ENCODE results near the gene CNN3. TPM values are rescaled to one million over a fixed set of nuclear protein-coding genes. Genes with fewer than 3 reads are reported as not detected.

Gene CNN3
- total RNA-seq = 100 to 1,000 TPM in 1 of 4 donors, 10 to 100 TPM in 3; 89.9 to 116 (median 96.2) TPM

DNA sequence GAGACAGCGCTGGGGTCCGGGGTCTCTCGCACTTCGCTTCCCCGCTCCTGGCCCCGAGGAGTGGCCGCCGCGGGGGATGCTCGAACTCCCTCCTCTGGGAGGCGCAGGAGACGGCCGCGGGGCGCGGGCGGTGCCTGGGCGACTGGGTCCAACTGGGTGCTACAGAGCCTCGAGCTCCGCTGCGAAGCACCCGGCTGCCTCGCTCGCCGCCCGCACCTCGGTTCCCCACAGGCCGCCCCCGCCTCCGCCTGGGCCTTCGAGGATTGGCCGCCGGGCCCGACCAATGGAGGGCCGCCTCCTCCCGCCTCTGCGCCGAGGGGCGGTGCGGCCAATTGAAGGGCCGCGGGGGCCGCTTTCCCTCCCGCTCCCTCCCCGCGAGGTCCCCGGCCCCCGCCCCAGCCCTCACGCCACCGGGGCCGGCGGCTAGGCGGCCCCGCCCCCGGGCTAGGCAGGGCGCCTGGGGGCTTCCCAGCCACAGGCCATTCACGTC, at the start of gene CNN3:
CNN3 (minus strand) TSS at position 196 of the 490 bp plus-strand sequence. CDS start 216 bp downstream, outside the sequence.
- Histone ChIP-seq H3K4me3 (peak within 1 kb of the TSS; percentile 66 to 81 (median 76)), H3K27me3 (no peaks in the 10 kb centered on the region), H3K36me3 (no peaks in the 10 kb centered on the region), H3K4me1 (peaks cover 0 to 48% (median 7%) of the 10 kb centered on the region in 4 donors), H3K9me3 (no peaks in the 10 kb centered on the region), H3K27ac (peak within 1 kb of the TSS; percentile 80 to 97 (median 92))
- DNase-seq = peak; percentile 76 to 96 (median 95)
- TF ChIP-seq CTCF (IDR thresholded peaks at IDR 0.05) (peak in 3 of 6 experiments; percentile 14 to 35 (median 23)), POLR2A (IDR thresholded peaks at IDR 0.05) (peak; percentile 96 to 98)

DNA sequence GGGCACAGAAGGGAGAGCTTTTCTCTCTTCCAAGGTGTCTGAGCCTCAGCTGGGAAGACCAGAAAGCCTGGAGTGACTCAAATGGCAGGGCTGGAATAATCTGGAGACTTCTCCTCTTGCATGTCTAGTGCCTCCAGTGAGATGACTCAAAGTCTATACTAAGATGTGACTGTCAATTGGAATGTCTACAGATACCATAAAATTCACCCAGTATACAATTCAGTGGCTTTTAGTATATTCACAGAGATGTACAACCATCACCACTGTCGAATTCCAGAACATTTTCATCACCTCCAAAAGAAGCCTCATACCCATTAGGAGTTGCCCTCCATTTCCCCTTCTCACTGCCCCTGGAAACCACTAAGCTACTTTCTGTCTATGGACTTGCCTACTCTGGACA, 47.9 kb upstream of the CNN3 start:
- peaks cover 0 to 6% (median 0%) of the 10 kb centered on the region in 4 donors for H3K4me1 ChIP-seq
- H3K4me3 ChIP-seq = no peak overlapping the region
- no peak for DNase-seq
- no peaks in the 10 kb centered on the region for H3K27me3 ChIP-seq
- no peaks in the 10 kb centered on the region for H3K9me3 ChIP-seq
- TF ChIP-seq POLR2A (IDR thresholded peaks at IDR 0.05) (no peak), CTCF (IDR thresholded peaks at IDR 0.05) (no peak)
- H3K36me3 ChIP-seq = no peaks in the 10 kb centered on the region
- H3K27ac ChIP-seq = no peak overlapping the region

- Histone ChIP-seq H3K36me3 (no peaks in the 10 kb centered on the region), H3K27ac (no peak overlapping the region), H3K4me1 (peaks cover 0 to 6% (median 0%) of the 10 kb centered on the region in 4 donors), H3K27me3 (no peaks in the 10 kb centered on the region), H3K4me3 (no peak overlapping the region), H3K9me3 (no peaks in the 10 kb centered on the region)
- TF ChIP-seq POLR2A (IDR thresholded peaks at IDR 0.05) = no peak
- no peak for TF ChIP-seq CTCF (IDR thresholded peaks at IDR 0.05)
- DNase-seq = no peak
Observed at GRCh38 chr1:94974241-94974640, 47.3 kb upstream of the CNN3 start.

- Histone ChIP-seq H3K36me3 (no peaks in the 10 kb centered on the region), H3K27me3 (no peaks in the 10 kb centered on the region), H3K4me3 (no peak overlapping the region), H3K4me1 (peaks cover 0 to 6% (median 0%) of the 10 kb centered on the region in 4 donors), H3K27ac (peak overlapping the region in 1 of 4 donors; percentile 18), H3K9me3 (no peaks in the 10 kb centered on the region)
- DNase-seq = no peak
- TF ChIP-seq POLR2A (IDR thresholded peaks at IDR 0.05) (no peak), CTCF (IDR thresholded peaks at IDR 0.05) (no peak)
Observed at GRCh38 chr1:94973309-94973922, 46.5 kb upstream of the CNN3 start.

DNA sequence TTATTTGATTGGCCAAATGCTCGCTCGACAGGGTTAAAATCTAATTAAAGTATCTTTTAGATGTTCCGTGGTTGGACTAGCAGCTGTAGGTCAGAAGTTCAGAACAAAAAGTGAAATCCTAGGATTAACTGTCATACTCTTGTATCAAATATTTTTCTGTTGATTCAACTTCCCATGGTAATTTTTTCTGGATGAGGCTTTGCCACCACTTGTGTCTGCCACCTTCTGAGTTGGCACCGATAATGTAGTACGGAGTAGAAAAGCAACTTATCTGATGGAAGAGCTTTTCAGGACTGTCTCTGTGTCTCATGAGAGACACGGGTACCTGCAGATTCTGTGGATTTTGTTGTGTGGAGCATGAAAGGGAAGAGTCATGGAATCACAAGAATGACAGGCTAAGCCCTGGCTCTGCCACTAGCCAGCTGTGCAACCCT, 44.6 kb upstream of the CNN3 start:
- H3K27ac ChIP-seq = no peak overlapping the region
- peaks cover 0 to 6% (median 0%) of the 10 kb centered on the region in 4 donors for H3K4me1 ChIP-seq
- no peaks in the 10 kb centered on the region for H3K9me3 ChIP-seq
- H3K27me3 ChIP-seq = no peaks in the 10 kb centered on the region
- no peak overlapping the region for H3K4me3 ChIP-seq
- no peaks in the 10 kb centered on the region for H3K36me3 ChIP-seq
- no peak for TF ChIP-seq POLR2A (IDR thresholded peaks at IDR 0.05)
- TF ChIP-seq CTCF (IDR thresholded peaks at IDR 0.05) = no peak
- DNase-seq = no peak
